Skeletal muscle satellite cell (primary cell): ENCODE measurements around the gene CDKL1.

Experiments used
- H3K27me3 ChIP-seq: 2 replicates; pipeline ENCODE4 v1.7.0; 2013; ENCODE audit warnings: low read length; ENCODE audit not compliant: control insufficient read depth, insufficient read depth
- H3K36me3 ChIP-seq: 2 replicates; pipeline ENCODE4 v1.7.0; 2013; ENCODE audit warnings: mild to moderate bottlenecking, control low read depth, low read length; ENCODE audit not compliant: insufficient read depth
- H3K4me1 ChIP-seq: 2 replicates; pipeline ENCODE4 v1.7.0; 2013; ENCODE audit warnings: low read length; ENCODE audit not compliant: control insufficient read depth, insufficient read depth
- H3K4me2 ChIP-seq: 2 replicates; pipeline ENCODE4 v1.7.0; 2013; ENCODE audit warnings: mild to moderate bottlenecking, low read length
- H3K4me3 ChIP-seq: 2 replicates; pipeline ENCODE4 v1.7.0; 2013; ENCODE audit warnings: low read length
- H3K9ac ChIP-seq: 2 replicates; pipeline ENCODE4 v1.7.0; 2013; ENCODE audit warnings: mild to moderate bottlenecking, low read depth, low read length, moderate library complexity
- H3K9me3 ChIP-seq: replicated peaks from 2 replicates; pipeline ENCODE4 v1.7.0; 2013; ENCODE audit warnings: mild to moderate bottlenecking, control low read depth, low read length

Gene CDKL1

GRCh38 chr14:50402965-50403364 is 6.3 kb upstream of the CDKL1 start:
- Histone ChIP-seq H3K4me2 (no peak overlapping the region), H3K9me3 (no peaks in the 10 kb centered on the region), H3K36me3 (no peaks in the 10 kb centered on the region), H3K9ac (no peak overlapping the region), H3K4me3 (no peak overlapping the region), H3K27me3 (no peaks in the 10 kb centered on the region), H3K4me1 (peaks cover 25% of the 10 kb centered on the region)

GRCh38 chr14:50400461-50400860 is 3.8 kb upstream of the CDKL1 start:
- H3K36me3 ChIP-seq, result no peaks in the 10 kb centered on the region
- H3K9me3 ChIP-seq, result no peaks in the 10 kb centered on the region
- H3K4me2 ChIP-seq, result no peak overlapping the region
- no peak overlapping the region for H3K9ac ChIP-seq
- no peak overlapping the region for H3K4me3 ChIP-seq
- H3K4me1 ChIP-seq, result peaks cover 36% of the 10 kb centered on the region
- no peaks in the 10 kb centered on the region for H3K27me3 ChIP-seq

- Histone ChIP-seq H3K9me3 (no peaks in the 10 kb centered on the region), H3K27me3 (no peaks in the 10 kb centered on the region), H3K4me2 (peak overlapping the region; percentile 17), H3K36me3 (no peaks in the 10 kb centered on the region), H3K4me1 (peaks cover 36% of the 10 kb centered on the region), H3K9ac (no peak overlapping the region), H3K4me3 (no peak overlapping the region)
These were observed 2.8 kb upstream of the CDKL1 start for GRCh38 chr14:50399251-50400032.

- peaks cover 33% of the 10 kb centered on the region for H3K4me1 ChIP-seq
- no peaks in the 10 kb centered on the region for H3K27me3 ChIP-seq
- no peak overlapping the region for H3K9ac ChIP-seq
- no peaks in the 10 kb centered on the region for H3K9me3 ChIP-seq
- no peak overlapping the region for H3K4me3 ChIP-seq
- no peaks in the 10 kb centered on the region for H3K36me3 ChIP-seq
- H3K4me2 ChIP-seq, result peak overlapping the region; percentile 98
These were observed 1.5 kb upstream of the CDKL1 start for GRCh38 chr14:50398189-50398580.

DNA sequence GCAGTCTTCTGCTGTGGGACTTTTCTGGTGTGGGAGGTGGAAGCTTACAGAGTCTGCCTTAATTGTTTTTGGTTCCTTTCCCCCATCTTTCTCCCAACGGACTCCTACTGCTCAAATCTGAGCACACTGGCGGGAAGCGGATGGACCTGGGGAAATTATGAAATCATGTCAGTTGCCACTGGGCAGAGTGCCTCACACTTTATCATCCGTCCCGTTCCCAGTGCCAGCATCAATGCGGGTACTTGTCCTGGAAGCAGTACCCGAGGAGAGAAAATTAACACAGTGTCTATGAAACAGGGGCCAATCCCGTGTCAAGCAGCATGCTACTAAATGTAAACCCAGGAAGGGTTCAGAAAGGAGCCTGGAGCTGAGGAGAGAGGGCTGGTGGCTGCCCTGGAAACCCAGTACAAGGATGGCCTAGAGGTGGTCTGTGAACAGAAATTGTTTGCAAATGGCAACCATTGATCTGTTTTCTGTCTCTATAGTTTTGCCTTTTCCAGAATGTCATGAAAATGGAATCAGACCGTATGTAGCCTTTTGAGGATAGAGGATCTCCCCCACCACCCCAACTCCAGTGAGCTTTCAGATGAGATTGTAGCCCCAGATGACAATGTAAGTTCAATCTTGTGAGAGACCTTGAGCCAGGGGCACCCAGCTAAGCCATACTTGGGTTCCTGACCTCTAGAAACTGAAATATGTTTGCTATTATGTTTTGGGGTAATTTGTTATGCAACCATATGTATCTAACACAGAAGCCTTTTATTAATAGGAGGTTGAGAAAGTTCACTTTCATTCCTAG is 908 bp upstream of the CDKL1 start:
- peak overlapping the region; percentile 84 for H3K9ac ChIP-seq
- H3K9me3 ChIP-seq, result no peaks in the 10 kb centered on the region
- peak overlapping the region; percentile 98 for H3K4me2 ChIP-seq
- H3K27me3 ChIP-seq, result no peaks in the 10 kb centered on the region
- H3K4me1 ChIP-seq, result peaks cover 31% of the 10 kb centered on the region
- no peaks in the 10 kb centered on the region for H3K36me3 ChIP-seq
- H3K4me3 ChIP-seq, result peak overlapping the region; percentile 79

DNA sequence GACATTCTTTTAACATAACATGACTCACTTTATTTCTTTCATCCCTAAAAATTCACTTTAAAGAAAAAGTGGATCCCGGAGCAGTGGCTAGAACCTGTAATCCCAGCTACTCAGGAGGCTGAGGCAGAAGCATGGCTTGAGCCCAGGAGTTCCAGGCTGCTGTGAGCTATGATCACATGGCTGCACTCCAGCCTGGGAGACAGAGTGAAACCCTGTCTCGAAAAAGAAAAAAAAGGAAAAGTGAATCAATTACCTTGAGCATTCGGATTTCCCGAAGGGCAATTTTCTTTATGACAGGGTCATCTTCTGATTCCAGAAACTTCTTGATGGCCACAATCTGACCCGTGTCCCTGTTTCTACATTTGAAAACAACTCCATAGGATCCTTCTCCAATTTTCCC is 1.2 kb downstream of the CDKL1 start:
- peak overlapping the region; percentile 79 for H3K4me3 ChIP-seq
- no peaks in the 10 kb centered on the region for H3K36me3 ChIP-seq
- peaks cover 31% of the 10 kb centered on the region for H3K4me1 ChIP-seq
- no peaks in the 10 kb centered on the region for H3K27me3 ChIP-seq
- H3K9ac ChIP-seq, result peak overlapping the region; percentile 84
- H3K9me3 ChIP-seq, result no peaks in the 10 kb centered on the region
- H3K4me2 ChIP-seq, result peak overlapping the region; percentile 98

- no peaks in the 10 kb centered on the region for H3K27me3 ChIP-seq
- H3K9ac ChIP-seq, result no peak overlapping the region
- no peaks in the 10 kb centered on the region for H3K9me3 ChIP-seq
- H3K4me2 ChIP-seq, result peak overlapping the region; percentile 98
- no peaks in the 10 kb centered on the region for H3K36me3 ChIP-seq
- peaks cover 24% of the 10 kb centered on the region for H3K4me1 ChIP-seq
- no peak overlapping the region for H3K4me3 ChIP-seq
These were observed 2.0 kb downstream of the CDKL1 start for GRCh38 chr14:50394713-50395112.

GRCh38 chr14:50389668-50390441 is 6.8 kb downstream of the CDKL1 start:
- H3K27me3 ChIP-seq, result no peaks in the 10 kb centered on the region
- no peak overlapping the region for H3K4me3 ChIP-seq
- no peak overlapping the region for H3K4me2 ChIP-seq
- no peaks in the 10 kb centered on the region for H3K4me1 ChIP-seq
- H3K9me3 ChIP-seq, result no peaks in the 10 kb centered on the region
- H3K9ac ChIP-seq, result no peak overlapping the region
- no peaks in the 10 kb centered on the region for H3K36me3 ChIP-seq

- Histone ChIP-seq H3K9me3 (no peaks in the 10 kb centered on the region), H3K4me3 (no peak overlapping the region), H3K4me1 (no peaks in the 10 kb centered on the region), H3K36me3 (no peaks in the 10 kb centered on the region), H3K9ac (no peak overlapping the region), H3K27me3 (no peaks in the 10 kb centered on the region), H3K4me2 (no peak overlapping the region)
These were observed 8.3 kb downstream of the CDKL1 start for GRCh38 chr14:50388256-50388931.

DNA sequence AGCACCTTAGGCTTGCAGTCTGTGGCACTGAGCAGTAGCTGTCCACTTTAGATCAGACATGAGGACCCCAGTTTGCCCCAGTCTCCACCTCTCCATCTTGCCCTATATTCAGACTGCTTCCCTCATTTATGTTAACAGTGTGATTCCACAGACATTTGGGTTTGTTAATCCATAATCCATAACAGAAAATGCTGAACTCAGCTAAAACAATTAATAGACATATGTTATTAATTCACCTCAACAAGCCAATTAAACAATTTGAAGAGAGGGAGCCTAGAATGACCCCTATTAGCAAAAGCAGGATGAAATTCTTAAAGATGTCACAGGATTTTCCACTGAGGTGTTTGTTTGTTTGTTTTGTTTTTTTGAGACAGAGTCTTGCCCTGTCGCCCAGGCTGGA is 9.1 kb downstream of the CDKL1 start:
- Histone ChIP-seq H3K27me3 (no peaks in the 10 kb centered on the region), H3K4me2 (no peak overlapping the region), H3K4me3 (no peak overlapping the region), H3K4me1 (no peaks in the 10 kb centered on the region), H3K9ac (no peak overlapping the region), H3K36me3 (no peaks in the 10 kb centered on the region), H3K9me3 (no peaks in the 10 kb centered on the region)
